Astrocyte of the cerebellum (primary cell): ENCODE measurements around the gene FOXO3.

Experiments used
- DNase-seq: peaks from one replicate; pipeline ENCODE4 v3.0.0-alpha.2; 2011; ENCODE audit warnings: low read depth
- H3K4me3 ChIP-seq: 2 replicates; pipeline ENCODE4 v1.5.1; 2011; ENCODE audit warnings: mild to moderate bottlenecking, low read depth, low read length, moderate library complexity
- in situ Hi-C: cut with HindIII; loops from 2 replicates; pipeline ENCODE4 v1.10.0; 2017; ENCODE audit warnings: low sequenced_read_pairs
- TF ChIP-seq, protein P1 (sequence below): IDR thresholded peaks from 2 replicates; pipeline ENCODE4 v1.5.1; 2012; ENCODE audit warnings: low read length, low read depth, moderate library complexity, mild to moderate bottlenecking; ENCODE audit errors: missing control alignments

FOXO3 gene

DNA sequence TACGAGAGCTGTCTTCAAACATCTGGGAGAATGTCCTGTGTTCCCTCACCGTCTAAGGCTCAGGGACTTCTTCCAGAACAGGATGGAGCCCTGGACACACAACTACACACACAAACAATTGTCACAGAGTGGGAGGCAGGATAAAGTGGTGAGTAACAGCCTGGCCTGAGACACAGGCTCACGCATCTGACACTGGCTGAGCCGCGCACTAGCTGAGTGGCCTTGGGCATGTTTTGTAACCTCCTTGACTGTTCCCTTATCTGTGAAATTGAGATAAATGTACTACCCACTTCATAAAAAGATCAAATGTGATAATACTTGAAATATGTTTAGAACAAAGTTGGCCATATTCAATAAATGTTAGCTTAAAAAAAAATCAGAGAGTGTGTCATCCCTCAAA lies 155.1 kb downstream of the FOXO3 start:
- in situ Hi-C loops = no loop called here
- no peak overlapping the region for H3K4me3 ChIP-seq
- DNase-seq = no peak
- TF ChIP-seq, protein P1, sequence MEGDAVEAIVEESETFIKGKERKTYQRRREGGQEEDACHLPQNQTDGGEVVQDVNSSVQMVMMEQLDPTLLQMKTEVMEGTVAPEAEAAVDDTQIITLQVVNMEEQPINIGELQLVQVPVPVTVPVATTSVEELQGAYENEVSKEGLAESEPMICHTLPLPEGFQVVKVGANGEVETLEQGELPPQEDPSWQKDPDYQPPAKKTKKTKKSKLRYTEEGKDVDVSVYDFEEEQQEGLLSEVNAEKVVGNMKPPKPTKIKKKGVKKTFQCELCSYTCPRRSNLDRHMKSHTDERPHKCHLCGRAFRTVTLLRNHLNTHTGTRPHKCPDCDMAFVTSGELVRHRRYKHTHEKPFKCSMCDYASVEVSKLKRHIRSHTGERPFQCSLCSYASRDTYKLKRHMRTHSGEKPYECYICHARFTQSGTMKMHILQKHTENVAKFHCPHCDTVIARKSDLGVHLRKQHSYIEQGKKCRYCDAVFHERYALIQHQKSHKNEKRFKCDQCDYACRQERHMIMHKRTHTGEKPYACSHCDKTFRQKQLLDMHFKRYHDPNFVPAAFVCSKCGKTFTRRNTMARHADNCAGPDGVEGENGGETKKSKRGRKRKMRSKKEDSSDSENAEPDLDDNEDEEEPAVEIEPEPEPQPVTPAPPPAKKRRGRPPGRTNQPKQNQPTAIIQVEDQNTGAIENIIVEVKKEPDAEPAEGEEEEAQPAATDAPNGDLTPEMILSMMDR = no peak

DNA sequence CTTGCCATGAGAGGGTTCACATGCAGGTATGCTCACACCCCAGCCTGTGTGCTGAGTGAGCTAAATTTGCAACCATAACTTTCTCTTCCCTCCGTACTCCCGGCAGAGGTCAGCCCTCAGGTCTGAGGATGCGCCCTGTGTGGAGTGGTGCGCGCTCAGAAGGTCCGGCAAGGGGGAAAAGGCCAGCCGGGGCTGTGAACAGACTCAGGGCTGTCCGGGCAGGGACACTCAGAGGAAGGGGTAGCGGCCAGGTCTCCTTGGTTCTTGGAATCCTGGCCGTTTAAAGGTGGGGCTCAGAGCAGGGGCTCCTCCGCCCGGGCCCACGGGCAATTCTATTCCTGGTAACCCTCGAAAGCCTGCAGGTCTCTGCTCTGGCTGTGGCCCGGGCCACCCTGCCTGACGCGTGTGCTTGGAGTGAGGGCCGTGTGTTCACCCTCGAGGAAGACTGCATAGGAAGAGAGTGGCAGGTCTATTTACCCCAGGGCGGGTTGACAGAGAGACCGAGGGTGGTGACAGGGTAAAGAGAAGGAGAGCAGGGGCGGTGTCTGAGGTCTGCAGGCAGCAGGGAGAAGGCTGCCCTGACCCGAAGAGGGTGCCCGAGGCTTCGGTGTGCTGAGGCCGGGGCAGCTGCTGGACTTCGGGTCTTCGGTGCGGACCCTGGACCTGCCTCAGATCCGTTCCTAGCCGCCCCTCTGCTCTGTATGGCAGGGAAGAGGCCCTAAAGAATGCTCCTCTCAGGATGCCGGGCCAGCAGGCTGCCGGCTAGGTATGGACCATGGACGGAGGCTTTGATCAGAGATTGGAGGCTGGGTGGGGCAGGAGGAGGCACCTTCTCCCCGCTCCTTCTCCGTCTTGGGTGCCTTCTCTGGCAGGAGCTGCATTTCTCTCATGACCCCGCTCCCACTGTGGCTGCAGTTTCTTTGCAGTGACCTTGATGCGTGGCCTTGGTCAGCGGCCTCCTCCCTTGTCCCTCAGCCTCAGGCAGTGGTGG lies 156.4 kb downstream of the FOXO3 start:
- TF ChIP-seq, protein P1 = no peak
- in situ Hi-C loops = no loop called here
- DNase-seq = no peak
- no peak overlapping the region for H3K4me3 ChIP-seq

DNA sequence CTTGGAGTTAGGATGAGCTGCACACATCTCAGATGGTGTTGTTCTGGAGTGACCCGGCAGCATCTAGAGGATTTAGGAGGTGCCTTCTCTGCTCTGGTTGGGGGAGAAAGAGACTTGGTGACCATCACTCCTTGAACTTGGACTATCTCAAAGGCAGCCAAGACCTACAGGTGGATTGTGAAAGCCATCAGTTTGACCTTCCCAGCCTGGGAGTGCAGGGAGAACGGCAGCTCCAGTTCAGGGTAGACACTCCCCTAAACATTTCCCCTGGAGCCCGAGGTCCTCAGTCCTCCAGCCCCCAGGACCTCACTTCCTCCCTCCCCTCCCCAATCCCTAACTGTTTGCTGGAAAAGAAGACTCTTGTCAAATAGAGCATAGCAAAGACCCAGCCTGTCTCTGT lies 158.8 kb downstream of the FOXO3 start:
- no peak for DNase-seq
- in situ Hi-C loops = no loop called here
- no peak overlapping the region for H3K4me3 ChIP-seq
- TF ChIP-seq, protein P1 = no peak

DNA sequence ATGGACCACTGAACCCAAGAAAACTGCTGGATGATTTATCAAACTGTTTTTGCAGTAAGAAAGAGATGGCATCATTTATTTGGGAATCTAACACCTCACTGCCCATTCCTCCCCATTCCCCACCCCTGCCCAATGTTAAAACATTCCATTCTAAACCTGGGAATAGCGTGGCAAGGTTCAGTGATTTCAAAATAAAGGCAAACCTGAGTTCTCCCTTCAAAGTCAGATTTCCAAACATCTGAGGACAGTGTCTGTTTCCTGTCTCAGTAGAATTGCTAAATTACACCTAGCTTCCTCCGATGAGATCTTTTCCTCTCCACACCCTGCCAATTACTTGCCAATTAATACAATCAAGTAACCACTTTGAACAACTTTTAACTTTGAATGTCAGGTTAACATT lies 160.1 kb downstream of the FOXO3 start:
- DNase-seq = no peak
- TF ChIP-seq, protein P1 = no peak
- no peak overlapping the region for H3K4me3 ChIP-seq
- in situ Hi-C loops = loop anchor here (5.0 kb wide), 1 partner anchor 61 kb away; no protein-coding TSS in a partner anchor

DNA sequence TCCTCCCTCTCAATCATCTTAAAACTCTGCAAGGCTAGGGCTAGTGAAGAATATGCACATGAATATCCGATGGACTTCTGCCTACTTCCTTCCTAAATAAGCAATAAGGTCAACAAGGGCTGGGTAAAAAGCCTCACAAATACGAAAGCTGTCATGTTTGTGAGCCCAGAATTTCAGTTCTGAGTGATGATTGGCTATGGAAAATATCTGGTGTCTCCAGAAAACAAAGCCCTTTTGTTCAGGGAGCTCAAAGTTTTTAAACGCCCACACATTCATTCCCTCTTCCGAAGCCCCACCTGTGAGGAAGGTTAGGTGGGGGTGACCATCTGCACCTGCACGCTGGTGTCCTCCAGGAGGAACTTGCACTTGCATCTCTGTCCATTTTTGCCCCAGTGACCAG lies 160.6 kb downstream of the FOXO3 start:
- in situ Hi-C loops = loop anchor here (5.0 kb wide), 1 partner anchor 61 kb away; no protein-coding TSS in a partner anchor
- H3K4me3 ChIP-seq = no peak overlapping the region
- no peak for DNase-seq
- TF ChIP-seq, protein P1 = no peak

DNA sequence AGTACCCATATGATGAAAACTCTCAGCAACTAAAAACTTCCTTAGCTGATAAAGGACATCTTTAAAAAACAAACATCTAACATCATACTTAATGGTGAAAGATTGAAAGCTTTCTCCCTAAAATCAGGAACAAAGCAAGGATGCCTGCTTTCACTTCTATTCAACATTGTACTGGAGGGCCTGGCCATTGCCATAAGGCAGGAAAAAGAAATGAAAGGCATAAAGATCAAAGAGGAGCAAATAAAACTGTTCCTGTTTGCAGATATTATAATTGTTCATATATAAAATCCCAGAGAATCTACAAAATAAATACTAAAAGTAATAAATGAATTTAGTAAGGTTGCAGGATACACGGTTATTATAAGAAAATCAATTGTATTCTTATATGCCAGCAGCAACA lies 162.9 kb downstream of the FOXO3 start:
- TF ChIP-seq, protein P1 = no peak
- H3K4me3 ChIP-seq = no peak overlapping the region
- in situ Hi-C loops = loop anchor here (5.0 kb wide), 1 partner anchor 59 kb away; no protein-coding TSS in a partner anchor
- no peak for DNase-seq
